HEK293T (cell line): ENCODE results near the gene RNLS.

Experiments
- BHLHE40 ChIP-seq: fragments of 450-650 bp; IDR thresholded peaks from 2 replicates; pipeline ENCODE4 v1.6.1; 2016; ENCODE audit warnings: mild to moderate bottlenecking, moderate library complexity, borderline replicate concordance
- FOXM1 ChIP-seq: fragments of 450-650 bp; IDR thresholded peaks from 2 replicates; pipeline ENCODE4 v1.6.1; 2017; ENCODE audit warnings: mild to moderate bottlenecking, borderline replicate concordance

DNA sequence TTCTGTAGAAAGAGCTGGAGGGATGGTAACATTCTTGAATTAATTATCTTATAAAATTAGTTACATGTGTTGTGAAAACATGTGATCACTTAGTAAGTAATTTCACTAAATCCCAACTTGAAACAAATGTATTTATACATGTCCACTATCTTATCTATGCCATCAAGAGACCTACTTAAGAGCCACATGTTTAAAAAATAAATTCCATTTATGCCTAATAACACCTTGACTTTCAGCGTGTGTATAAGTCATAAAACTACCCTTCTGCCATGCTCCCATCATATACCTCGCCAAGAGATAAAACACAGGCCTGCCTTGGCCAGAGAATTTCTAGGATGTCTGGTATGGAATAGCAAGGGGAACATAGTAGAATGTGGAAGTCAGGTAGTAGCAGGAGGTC lies 40.7 kb upstream of the RNLS start:
- TF ChIP-seq FOXM1 (no peak), BHLHE40 (no peak)
